Skin epidermis (tissue), 12 donors: ENCODE data around the gene DLL4.

ENCODE experiments used
- H3K27ac ChIP-seq, 21 experiments: fragments of 200-600 bp; sonication (generic) in 11 of 21; one replicate each; pipeline ENCODE4 v1.5.0; 2020; ENCODE audit warnings: mild to moderate bottlenecking in 3 of 21, inconsistent platforms in 2 of 21, moderate library complexity in 2 of 21
- H3K4me3 ChIP-seq, 7 experiments: fragments of 200-600 bp; sonication (generic) in 2 of 7; one replicate each; pipeline ENCODE4 v1.5.0; 2020; ENCODE audit warnings: inconsistent platforms in 2 of 7, mild to moderate bottlenecking in 2 of 7, moderate library complexity in 1 of 7

The DLL4 gene

DNA sequence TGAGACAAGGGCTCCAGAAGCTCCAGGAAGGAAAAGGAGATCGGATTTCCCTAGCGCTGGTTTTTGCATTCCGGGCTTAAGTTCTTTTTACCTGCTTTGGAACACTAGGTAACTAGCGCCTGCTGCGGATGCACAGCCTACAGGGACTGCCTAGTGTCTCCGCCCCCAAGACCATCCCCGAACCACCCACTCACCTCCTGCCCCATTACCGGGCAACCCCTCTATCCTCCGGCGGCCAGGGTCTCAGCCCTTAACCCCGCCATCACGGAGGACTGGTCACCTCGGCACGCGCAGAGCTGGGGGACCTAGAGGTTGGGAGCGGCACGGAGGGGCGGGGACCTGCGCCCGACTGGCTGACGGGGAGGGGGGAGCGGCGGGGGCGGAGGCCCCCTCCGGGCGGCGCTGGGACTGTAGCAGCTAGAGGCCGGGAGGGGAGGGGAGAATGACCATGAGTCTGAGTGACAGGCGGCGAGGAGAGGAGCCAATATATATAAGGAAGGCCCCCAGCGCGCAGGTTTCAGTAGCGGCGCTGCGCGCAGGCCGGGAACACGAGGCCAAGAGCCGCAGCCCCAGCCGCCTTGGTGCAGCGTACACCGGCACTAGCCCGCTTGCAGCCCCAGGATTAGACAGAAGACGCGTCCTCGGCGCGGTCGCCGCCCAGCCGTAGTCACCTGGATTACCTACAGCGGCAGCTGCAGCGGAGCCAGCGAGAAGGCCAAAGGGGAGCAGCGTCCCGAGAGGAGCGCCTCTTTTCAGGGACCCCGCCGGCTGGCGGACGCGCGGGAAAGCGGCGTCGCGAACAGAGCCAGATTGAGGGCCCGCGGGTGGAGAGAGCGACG, at the start of gene DLL4:
DLL4 (plus strand) TSS at position 520 of the 839 bp plus-strand sequence. CDS start 329 bp downstream, outside the sequence.
- peak within 1 kb of the TSS in 10 of 21 experiments; percentile 2 to 68 (median 23) for H3K27ac ChIP-seq

DNA sequence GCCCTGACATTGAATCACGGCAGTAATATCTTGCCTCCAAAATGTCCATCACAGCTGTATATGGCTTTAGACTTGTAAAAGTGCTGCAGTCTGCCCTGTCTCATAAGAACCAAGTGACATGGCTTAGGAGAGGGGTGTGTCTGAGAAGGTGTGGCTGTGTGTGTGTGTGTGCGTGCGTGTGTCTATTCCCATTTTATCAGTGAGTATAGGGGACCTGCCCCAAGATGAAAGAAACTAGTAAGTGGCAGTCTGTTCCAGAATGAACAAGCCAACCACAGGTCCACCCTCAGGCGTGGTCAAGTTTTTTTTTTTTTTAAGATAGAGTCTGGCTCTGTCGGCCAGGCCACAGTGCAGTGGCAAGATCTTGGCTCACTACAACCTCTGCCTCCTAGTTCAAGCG, 49.5 kb upstream of the DLL4 start:
- Histone ChIP-seq H3K27ac (peak overlapping the region in 7 of 21 experiments; percentile 15 to 60 (median 31)), H3K4me3 (no peak overlapping the region)

More for the DNA sequence above, at the start of gene DLL4:
- peak within 1 kb of the TSS; percentile 22 to 47 (median 38) for H3K4me3 ChIP-seq

DNA sequence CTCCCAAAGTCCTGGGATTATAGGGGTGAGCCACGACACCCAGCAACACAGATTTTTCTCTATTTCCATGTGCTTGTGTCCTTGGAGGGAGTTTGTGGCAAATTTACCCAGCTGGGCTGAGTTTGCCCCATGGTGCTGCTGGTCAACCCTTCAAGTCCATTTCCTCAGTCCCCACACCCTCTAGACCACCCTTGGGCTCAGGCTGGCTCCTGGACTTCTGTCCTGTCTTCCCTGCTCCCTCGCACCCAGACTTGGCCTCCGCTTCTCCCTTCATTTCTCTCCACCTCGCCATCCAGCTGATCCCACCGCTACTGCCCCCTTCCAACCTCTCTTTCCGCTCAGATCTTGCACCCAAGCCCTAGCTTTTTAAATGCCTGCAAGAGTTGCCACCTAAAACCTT, 47.8 kb upstream of the DLL4 start:
- no peak overlapping the region for H3K27ac ChIP-seq
- H3K4me3 ChIP-seq, result no peak overlapping the region

DNA sequence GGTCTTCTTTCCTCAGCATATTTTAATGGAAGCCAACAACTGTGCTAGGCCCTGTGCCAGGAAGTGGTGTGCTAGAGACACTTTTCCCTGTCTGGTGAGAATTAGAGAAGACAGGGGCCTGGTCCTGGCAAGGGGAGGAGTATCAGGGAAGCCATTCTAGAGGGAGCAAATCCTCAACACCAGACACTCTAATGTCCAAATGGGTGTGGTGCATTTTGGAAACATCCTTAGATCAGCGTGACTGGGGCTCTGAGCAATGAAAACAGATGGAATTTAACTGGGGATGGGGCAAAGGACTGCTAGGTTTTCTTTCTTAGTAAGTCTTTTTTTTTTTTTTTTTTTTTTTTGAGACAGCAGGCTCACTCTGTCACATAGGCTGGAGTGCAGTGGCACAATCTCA, 42.6 kb upstream of the DLL4 start:
- no peak overlapping the region for H3K4me3 ChIP-seq

DNA sequence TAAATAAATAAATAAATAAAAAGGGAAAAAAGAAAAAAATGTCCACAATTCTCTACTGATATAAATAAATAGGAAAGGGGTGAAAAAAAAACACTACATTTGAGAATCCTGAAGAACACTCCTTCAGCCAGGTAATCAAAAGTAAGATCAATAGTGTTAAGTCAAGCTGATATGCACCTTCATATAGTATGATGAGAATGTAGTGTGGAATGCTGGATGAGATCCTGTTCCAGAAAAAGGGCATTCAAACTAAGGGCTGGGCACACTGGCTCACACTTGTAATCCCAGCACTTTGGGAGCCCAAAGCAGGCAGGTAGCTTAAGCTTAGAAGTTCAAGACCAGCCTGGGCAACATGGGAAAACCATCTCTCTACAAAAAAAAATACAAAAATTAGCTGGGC, 40.0 kb upstream of the DLL4 start:
- H3K4me3 ChIP-seq, result no peak overlapping the region
- no peak overlapping the region for H3K27ac ChIP-seq

More for the DNA sequence above, 42.6 kb upstream of the DLL4 start:
- no peak overlapping the region for H3K27ac ChIP-seq

DNA sequence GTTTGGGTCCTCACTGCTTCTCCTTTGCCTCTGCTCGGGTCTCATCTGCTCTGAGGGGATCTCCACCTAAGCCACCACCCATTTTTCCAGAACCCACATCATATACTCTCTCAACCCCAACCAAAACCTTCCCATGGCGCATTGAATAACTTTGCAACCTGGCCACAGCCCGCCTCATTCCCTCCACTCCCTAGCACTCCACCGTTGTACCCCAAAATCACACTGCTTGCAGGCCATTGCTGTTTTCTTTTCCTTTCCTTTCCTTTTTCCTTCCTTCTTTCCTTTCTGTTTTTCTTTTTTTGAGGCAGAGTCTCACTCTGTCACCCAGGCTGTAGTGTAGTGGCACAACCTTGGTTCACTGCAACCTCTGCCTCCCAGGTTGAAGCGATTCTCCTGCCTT, 38.0 kb upstream of the DLL4 start:
- Histone ChIP-seq H3K27ac (no peak overlapping the region), H3K4me3 (no peak overlapping the region)

DNA sequence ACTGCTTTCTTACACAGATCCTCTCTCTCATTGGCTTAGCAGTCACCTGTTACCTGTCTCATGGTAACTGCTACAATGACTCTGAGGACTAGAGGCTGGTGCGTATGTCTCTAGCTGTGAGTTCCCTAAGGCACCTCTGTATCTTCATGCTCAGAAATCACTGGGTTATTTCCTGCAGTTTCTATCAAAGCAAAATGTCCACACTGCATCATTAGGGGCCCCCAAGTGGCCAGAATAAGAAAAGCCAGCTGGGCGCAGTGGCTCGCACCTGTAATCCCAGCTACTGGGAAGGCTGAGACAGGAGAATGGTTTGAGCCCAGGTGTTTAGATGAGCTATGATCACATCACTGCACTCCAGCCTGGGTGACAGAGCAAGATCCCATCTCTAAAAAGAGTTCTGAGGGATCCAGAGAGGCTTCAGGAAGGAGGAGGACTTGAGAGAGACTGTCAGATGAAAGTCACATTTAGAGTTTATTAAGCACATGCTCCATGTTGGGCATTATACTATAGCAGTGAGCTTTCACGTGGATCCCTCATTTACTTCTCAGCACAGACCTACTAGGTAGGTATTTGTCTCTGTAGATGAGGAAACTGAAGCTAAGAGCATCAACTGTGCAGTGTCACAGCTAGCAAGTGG, 37.2 kb upstream of the DLL4 start:
- Histone ChIP-seq H3K27ac (peak overlapping the region in 3 of 21 experiments; percentile 21 to 84 (median 52)), H3K4me3 (no peak overlapping the region)

DNA sequence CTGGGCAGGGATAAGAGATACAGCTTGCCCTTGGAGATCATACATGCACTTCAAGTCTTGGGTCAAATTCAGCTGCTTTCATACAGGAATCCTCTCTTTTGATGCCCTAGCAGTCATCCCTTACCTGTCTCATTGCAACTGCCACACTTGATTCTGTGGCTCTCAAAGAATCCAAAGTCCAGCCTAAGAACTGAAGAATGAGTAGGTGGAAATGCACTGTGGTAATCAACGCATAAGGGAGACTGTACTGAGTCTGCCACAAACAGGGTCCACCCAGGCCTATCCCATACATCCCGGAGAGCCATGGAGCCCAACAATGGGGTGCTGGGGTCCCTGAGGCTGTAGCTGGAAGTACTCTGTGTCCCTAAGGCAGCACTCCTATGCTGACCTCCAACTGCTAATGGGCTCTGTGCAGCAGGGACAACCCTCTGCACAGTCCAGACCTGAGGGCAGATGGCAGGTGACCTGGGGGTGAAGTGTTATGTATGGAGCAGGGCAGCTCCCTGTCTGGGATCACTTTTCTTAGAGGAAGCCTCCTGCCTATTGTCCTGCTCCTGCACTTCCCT, 36.6 kb upstream of the DLL4 start:
- no peak overlapping the region for H3K4me3 ChIP-seq
- peak overlapping the region in 8 of 21 experiments; percentile 4 to 92 (median 77) for H3K27ac ChIP-seq

DNA sequence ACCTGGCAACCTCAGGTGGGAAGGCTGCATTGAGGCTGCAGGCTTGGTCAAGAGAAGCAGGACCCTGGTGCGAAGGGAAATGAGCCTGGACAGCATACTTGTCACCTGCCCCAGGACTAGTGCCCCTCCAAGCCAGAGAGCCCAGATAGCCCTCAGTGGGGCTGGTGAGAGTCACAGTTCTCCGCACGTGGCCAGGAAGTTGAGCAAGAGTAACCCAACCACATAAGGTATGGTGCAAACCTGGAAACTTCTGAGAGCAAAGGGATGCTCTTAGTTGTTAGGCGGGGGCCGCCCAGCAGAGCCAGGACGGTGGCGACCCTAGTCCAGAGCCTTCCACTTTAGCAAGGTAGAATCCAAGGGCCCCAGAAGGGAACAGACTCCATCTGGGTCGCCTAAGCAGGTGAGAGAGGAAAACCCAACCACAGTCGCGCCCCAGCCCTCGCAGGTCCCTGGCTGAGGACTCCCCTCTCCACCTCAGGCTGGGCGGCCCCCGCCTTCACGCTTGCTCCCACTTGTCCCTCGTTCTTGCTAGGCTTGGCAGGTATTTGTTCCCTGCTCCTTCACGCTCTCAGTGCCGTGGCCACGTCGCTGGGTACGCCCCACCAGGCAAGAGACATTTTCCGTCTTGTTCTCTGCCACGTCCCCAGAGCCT, 36.0 kb upstream of the DLL4 start:
- H3K27ac ChIP-seq, result peak overlapping the region in 20 of 21 experiments; percentile 55 to 92 (median 86)
- H3K4me3 ChIP-seq, result peak overlapping the region in 4 of 7 experiments; percentile 57 to 96 (median 79)

DNA sequence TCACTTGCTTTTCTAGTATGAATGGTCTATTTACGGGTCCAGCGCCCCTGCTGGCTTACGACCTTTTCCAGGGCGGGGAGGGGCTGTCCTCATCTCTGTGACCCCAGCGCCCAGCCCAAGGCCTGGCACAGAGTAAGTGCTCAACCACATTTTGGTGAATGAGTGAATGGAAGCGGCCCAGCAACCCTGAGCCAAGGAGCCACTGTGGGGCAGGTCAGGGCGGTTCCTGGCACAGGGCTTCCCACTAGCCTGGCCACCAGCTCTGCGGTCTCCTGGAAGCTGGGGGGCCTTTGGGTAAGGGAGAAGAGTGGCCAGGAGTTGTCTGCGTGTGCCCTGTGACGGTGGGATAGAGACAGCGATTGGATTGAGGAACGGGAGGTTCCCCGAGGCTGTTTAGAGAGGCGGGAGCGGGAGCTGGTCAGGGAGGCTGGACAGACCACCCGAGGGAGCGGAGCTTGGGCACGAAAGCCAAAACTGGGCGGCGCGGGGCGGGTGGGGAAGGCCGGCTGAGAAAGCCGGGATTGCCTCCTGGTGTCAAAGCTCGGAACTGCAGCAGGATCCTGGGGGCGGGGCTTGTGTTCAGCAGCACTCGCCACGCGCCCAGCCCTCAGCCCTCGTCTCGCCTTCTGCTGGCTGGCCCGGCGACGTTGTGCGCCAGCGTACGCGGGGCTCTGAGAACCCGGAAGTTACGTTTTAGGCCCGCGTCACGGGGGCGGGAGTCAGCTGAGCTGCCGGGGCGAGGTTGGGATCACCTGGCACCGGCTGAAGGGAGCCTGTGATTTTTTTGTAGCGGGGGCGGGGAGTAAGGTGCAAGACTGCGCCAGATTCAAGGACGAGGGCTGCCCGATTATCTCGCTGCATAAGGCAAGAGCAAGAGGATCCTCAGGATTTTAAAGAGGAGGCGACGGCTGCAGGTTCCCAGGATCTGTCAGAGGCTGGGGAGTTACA, 35.1 kb upstream of the DLL4 start, which contains the start of gene VPS18:
VPS18 (plus strand) TSS at position 718 of the 948 bp plus-strand sequence. CDS start 319 bp downstream, outside the sequence.
- Histone ChIP-seq H3K4me3 (peak within 1 kb of the TSS; percentile 57 to 96 (median 79)), H3K27ac (peak within 1 kb of the TSS; percentile 54 to 95 (median 85))

DNA sequence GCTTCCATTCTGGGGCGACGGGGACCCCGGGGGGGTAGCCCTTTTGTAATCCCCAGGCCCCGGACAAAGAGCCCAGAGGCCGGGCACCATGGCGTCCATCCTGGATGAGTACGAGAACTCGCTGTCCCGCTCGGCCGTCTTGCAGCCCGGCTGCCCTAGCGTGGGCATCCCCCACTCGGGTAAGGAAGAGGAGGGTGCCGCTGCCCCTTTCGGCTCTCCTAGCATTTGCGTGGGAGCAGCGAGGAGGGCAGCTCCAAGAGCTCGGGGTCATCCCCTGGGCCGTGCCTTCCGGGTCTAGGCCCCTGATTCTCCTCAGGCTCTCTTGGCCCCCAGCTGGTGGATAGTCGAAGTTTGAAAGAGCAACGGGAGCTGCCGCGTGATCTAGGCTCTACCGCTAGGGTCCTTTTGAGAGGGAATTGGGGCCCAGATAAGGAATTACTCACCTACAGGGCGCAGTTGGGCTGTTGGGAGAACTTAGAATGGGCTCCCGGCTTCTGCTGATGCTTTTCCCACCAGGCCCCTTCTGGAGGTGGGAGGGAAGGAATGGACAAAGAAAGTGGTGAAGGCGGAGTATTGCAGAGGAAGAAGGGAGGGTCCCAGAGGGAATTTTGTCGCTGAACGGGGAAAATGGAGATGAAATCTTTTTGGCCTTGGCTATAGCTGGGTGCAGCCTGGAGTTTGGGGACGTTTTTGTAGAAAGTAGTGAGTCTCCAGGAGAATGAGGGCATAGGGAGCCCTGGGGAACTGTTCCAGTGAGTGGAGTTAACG, 34.3 kb upstream of the DLL4 start:
- H3K27ac ChIP-seq, result peak overlapping the region; percentile 49 to 95 (median 85)
- peak overlapping the region; percentile 57 to 96 (median 79) for H3K4me3 ChIP-seq

DNA sequence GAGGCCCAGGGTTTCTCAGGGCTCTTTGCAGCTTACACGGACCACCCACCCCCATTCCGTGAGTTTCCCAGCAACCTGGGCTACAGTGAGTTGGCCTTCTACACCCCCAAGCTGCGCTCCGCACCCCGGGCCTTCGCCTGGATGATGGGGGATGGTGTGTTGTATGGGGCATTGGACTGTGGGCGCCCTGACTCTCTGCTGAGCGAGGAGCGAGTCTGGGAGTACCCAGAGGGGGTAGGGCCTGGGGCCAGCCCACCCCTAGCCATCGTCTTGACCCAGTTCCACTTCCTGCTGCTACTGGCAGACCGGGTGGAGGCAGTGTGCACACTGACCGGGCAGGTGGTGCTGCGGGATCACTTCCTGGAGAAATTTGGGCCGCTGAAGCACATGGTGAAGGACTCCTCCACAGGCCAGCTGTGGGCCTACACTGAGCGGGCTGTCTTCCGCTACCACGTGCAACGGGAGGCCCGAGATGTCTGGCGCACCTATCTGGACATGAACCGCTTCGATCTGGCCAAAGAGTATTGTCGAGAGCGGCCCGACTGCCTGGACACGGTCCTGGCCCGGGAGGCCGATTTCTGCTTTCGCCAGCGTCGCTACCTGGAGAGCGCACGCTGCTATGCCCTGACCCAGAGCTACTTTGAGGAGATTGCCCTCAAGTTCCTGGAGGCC, 29.5 kb upstream of the DLL4 start:
- Histone ChIP-seq H3K4me3 (no peak overlapping the region), H3K27ac (no peak overlapping the region)

DNA sequence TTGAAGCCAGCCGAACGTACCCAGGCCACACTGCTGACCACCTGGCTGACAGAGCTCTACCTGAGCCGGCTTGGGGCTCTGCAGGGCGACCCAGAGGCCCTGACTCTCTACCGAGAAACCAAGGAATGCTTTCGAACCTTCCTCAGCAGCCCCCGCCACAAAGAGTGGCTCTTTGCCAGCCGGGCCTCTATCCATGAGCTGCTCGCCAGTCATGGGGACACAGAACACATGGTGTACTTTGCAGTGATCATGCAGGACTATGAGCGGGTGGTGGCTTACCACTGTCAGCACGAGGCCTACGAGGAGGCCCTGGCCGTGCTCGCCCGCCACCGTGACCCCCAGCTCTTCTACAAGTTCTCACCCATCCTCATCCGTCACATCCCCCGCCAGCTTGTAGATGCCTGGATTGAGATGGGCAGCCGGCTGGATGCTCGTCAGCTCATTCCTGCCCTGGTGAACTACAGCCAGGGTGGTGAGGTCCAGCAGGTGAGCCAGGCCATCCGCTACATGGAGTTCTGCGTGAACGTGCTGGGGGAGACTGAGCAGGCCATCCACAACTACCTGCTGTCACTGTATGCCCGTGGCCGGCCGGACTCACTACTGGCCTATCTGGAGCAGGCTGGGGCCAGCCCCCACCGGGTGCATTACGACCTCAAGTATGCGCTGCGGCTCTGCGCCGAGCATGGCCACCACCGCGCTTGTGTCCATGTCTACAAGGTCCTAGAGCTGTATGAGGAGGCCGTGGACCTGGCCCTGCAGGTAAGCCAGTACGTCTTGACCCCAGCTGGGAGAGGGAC, 28.7 kb upstream of the DLL4 start:
- Histone ChIP-seq H3K27ac (no peak overlapping the region), H3K4me3 (no peak overlapping the region)

DNA sequence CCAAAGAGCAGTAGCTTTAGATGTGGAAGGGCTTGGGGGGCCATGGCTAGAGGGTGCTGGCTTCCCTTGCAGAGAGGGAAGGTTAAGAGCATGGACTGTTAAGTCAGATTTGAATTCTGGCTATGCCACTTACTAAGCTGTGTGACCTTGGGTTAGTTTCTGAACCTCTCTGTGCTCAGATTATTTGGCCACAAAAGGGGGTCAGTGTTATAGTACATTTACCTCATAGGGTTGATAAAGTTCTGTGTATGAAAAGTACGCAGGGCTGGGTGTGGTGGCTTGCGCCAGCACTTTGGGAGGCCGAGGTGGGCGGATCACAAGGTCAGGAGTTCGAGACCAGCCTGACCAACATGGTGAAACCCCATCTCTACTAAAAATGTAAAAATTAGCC, 28.1 kb upstream of the DLL4 start:
- no peak overlapping the region for H3K4me3 ChIP-seq
- no peak overlapping the region for H3K27ac ChIP-seq

DNA sequence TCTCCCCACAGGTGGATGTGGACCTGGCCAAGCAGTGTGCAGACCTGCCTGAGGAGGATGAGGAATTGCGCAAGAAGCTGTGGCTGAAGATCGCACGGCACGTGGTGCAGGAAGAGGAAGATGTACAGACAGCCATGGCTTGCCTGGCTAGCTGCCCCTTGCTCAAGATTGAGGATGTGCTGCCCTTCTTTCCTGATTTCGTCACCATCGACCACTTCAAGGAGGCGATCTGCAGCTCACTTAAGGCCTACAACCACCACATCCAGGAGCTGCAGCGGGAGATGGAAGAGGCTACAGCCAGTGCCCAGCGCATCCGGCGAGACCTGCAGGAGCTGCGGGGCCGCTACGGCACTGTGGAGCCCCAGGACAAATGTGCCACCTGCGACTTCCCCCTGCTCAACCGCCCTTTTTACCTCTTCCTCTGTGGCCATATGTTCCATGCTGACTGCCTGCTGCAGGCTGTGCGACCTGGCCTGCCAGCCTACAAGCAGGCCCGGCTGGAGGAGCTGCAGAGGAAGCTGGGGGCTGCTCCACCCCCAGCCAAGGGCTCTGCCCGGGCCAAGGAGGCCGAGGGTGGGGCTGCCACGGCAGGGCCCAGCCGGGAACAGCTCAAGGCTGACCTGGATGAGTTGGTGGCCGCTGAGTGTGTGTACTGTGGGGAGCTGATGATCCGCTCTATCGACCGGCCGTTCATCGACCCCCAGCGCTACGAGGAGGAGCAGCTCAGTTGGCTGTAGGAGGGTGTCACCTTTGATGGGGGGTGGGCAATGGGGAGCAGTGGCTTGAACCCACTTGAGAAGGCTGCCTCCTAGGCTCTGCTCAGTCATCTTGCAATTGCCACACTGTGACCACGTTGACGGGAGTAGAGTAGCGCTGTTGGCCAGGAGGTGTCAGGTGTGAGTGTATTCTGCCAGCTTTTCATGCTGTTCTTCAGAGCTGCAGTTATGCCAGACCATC, 26.3 kb upstream of the DLL4 start:
- no peak overlapping the region for H3K4me3 ChIP-seq
- H3K27ac ChIP-seq, result peak overlapping the region in 10 of 21 experiments; percentile 9 to 63 (median 30)
